K562 (cell line): ENCODE measurements around the gene LAMTOR1. TPM values are rescaled to one million over a fixed set of nuclear protein-coding genes. Genes with fewer than 3 reads are reported as not detected.

ENCODE experiments used
- ATAC-seq: fragments of 200-7000 bp; cut with Tn5 transposase; 3 replicates; pipeline ENCODE4 v1.9.1; 2020; ENCODE audit warnings: moderate library complexity
- BruUV-seq: library from RNA; stranded (reverse); fragments of 400-500 nt; replicated peaks from 2 replicates; lab custom pipeline; 2021; lab: Mats Ljungman, UMichigan
- CTCF ChIA-PET: fragments of 300-600 bp; formaldehyde crosslinking; extraction: SDS; loops from one replicate; lab custom pipeline; 2021; ENCODE audit warnings: low intra/inter-chr PET ratio; lab: Yijun Ruan, JAX
- POLR2A ChIA-PET: fragments of 300-600, 350-650 bp; sonication (Branson Sonifier 250); formaldehyde crosslinking; extraction: SDS; loops from one replicate; lab custom pipeline; 2021; ENCODE audit warnings: antibody characterized with exemption, inconsistent platforms; lab: Yijun Ruan, JAX
- DNase-seq, 4 experiments: peaks; one replicate each; pipeline versions ENCODE4 v3.0.0 to v3.0.0-alpha.2; 2011 to 2018; ENCODE audit warnings: low spot score in 3 of 4, mixed read lengths in 3 of 4; ENCODE audit errors: extremely low read depth in 1 of 4
- FAIRE-seq: peaks from 2 replicates; lab custom pipeline; 2011; peaks lifted over from hg19 to GRCh38; lab: Jason Lieb, UNC
- H2AFZ ChIP-seq: 2 replicates; pipeline ENCODE4 v1.6.0; 2011; ENCODE audit warnings: low read depth, low read length, control low read depth, inconsistent platforms
- H3K27ac ChIP-seq: fragments of 200-600 bp; 3 replicates; pipeline ENCODE4 v1.8.0; 2011; ENCODE audit warnings: low read depth, mild to moderate bottlenecking, control low read depth, inconsistent platforms, low read length, moderate library complexity, mixed read lengths; ENCODE audit errors: extremely low read depth
- H3K27me3 ChIP-seq, 2 experiments: fragments of 300-600 bp in 1 of 2; 2 replicates in 1 of 2; 3 replicates in 1 of 2; pipeline versions ENCODE4 v1.6.0 to v1.8.0; 2011; ENCODE audit warnings: inconsistent platforms in 2 of 2, low read length in 2 of 2, mild to moderate bottlenecking in 1 of 2, mixed read lengths in 1 of 2, moderate library complexity in 1 of 2; ENCODE audit not compliant: control insufficient read depth in 2 of 2, insufficient read depth in 2 of 2
- H3K36me3 ChIP-seq: fragments of 300-600 bp; 3 replicates; pipeline ENCODE4 v1.8.0; 2011; ENCODE audit warnings: mild to moderate bottlenecking, low read length, inconsistent platforms; ENCODE audit not compliant: control insufficient read depth, insufficient read depth
- H3K4me1 ChIP-seq, 2 experiments: fragments of 200-600 bp in 1 of 2; replicated peaks in 1 of 2; 2 replicates in 1 of 2; 3 replicates in 1 of 2; pipeline versions ENCODE4 v1.5.1 to v1.8.0; 2011; ENCODE audit warnings: inconsistent platforms in 2 of 2, low read length in 2 of 2, mild to moderate bottlenecking in 1 of 2, mixed read lengths in 1 of 2, moderate library complexity in 1 of 2; ENCODE audit not compliant: control insufficient read depth in 2 of 2, insufficient read depth in 2 of 2
- H3K4me2 ChIP-seq: 2 replicates; pipeline ENCODE4 v1.6.1; 2011; ENCODE audit warnings: low read length, control low read depth, inconsistent platforms, mixed read lengths; ENCODE audit not compliant: insufficient read depth
- H3K4me3 ChIP-seq: fragments of 200-600 bp; sonication (generic), shearing (Covaris generic); 2 replicates; pipeline ENCODE4 v1.5.1; 2016; ENCODE audit warnings: control low read depth, inconsistent platforms
- H3K79me2 ChIP-seq: fragments of 200-600 bp; 3 replicates; pipeline ENCODE4 v1.8.0; 2011; ENCODE audit warnings: low read length, inconsistent platforms; ENCODE audit not compliant: control insufficient read depth, insufficient read depth
- H3K9ac ChIP-seq, 2 experiments: 2 replicates each; pipeline versions ENCODE4 v1.6.0 to v1.6.1; 2011; ENCODE audit warnings: low read depth in 2 of 2, low read length in 2 of 2, control low read depth in 1 of 2, inconsistent platforms in 1 of 2, mild to moderate bottlenecking in 1 of 2, mixed read lengths in 1 of 2; ENCODE audit not compliant: insufficient read depth in 1 of 2
- H3K9me1 ChIP-seq: one replicate; pipeline ENCODE4 v1.6.0; 2011; ENCODE audit warnings: inconsistent platforms, mild to moderate bottlenecking, low read length, moderate library complexity; ENCODE audit not compliant: control insufficient read depth, insufficient read depth
- H3K9me3 ChIP-seq: replicated peaks from 2 replicates; pipeline ENCODE4 v1.5.1; 2011; ENCODE audit warnings: low read depth, low read length, inconsistent platforms; ENCODE audit not compliant: control insufficient read depth, insufficient read depth
- H4K20me1 ChIP-seq: replicated peaks from 2 replicates; pipeline ENCODE4 v1.6.1; 2011; ENCODE audit warnings: low read length, inconsistent platforms, mixed read lengths; ENCODE audit not compliant: control insufficient read depth, insufficient read depth
- KAT7 ChIP-seq: sonication (generic); formaldehyde crosslinking; IDR thresholded peaks from 2 replicates; pipeline ENCODE4 v1.8.0; 2022; ENCODE audit warnings: missing genetic modification reagents, mild to moderate bottlenecking, borderline replicate concordance
- NCOA4 ChIP-seq: fragments of 450-650 bp; IDR thresholded peaks from 2 replicates; pipeline ENCODE4 v1.6.1; 2018; ENCODE audit warnings: mild to moderate bottlenecking; ENCODE audit not compliant: partially characterized antibody
- PRDM10 ChIP-seq: fragments of 450-650 bp; IDR thresholded peaks from 2 replicates; pipeline ENCODE4 v1.6.1; 2018; ENCODE audit not compliant: partially characterized antibody
- SRF ChIP-seq, 2 experiments: fragments of 250-450, 450-650 bp in 1 of 2; sonication (Bioruptor Pico) in 1 of 2; sonication (generic) in 1 of 2; formaldehyde crosslinking; IDR thresholded peaks; 2 replicates each; pipeline versions ENCODE4 v1.5.0 to v1.5.1; 2020 to 2022; ENCODE audit warnings: mild to moderate bottlenecking in 1 of 2, missing genetic modification reagents in 1 of 2
- STAT6 ChIP-seq: sonication (generic); formaldehyde crosslinking; IDR thresholded peaks from 2 replicates; pipeline ENCODE4 v1.8.1; 2023; ENCODE audit warnings: mild to moderate bottlenecking, missing genetic modification reagents
- XRCC5 ChIP-seq: fragments of 200-400 bp; formaldehyde crosslinking; IDR thresholded peaks from 2 replicates; pipeline ENCODE4 v1.6.1; 2017; ENCODE audit warnings: low read depth, mild to moderate bottlenecking, low read length
- ZEB2 ChIP-seq: fragments of 450-650 bp; IDR thresholded peaks from 2 replicates; pipeline ENCODE4 v1.6.1; 2016
- ZNF175 ChIP-seq: fragments of 200-800 bp; sonication (Bioruptor generic); IDR thresholded peaks from 2 replicates; pipeline ENCODE4 v1.6.1; 2016; ENCODE audit warnings: low read depth, mild to moderate bottlenecking, missing genetic modification characterization, missing compliant biosample characterization
- ZNF239 ChIP-seq: fragments of 250-450 bp; sonication (Bioruptor Pico); IDR thresholded peaks from 2 replicates; pipeline ENCODE4 v1.4.0; 2020; ENCODE audit warnings: mild to moderate bottlenecking
- ZNF41 ChIP-seq: fragments of 250-450 bp; sonication (Bioruptor Pico); conservative IDR thresholded peaks from 2 replicates; pipeline ENCODE4 v1.4.0; 2020; ENCODE audit warnings: mild to moderate bottlenecking
- ZNF780A ChIP-seq: fragments of 250-450 bp; sonication (Bioruptor Pico); IDR thresholded peaks from 2 replicates; pipeline ENCODE4 v1.5.0; 2021; ENCODE audit warnings: mild to moderate bottlenecking
- WGBS: fragments of 100-300 bp; shearing (Covaris generic); methylation state at CpG from one replicate; pipeline ENCODE4 v1.1.6; 2016; ENCODE audit warnings: low coverage, mixed read lengths; ENCODE audit not compliant: insufficient coverage; ENCODE audit errors: missing lambda C conversion rate; 5-methylcytosine and 5-hydroxymethylcytosine counted together
- in situ Hi-C: fragments of 300-500 bp; cut with MboI; formaldehyde crosslinking; loops from 4 replicates; pipeline ENCODE4 v1.15.0; 2018; ENCODE audit warnings: inconsistent platforms, mixed read lengths
- intact Hi-C: fragments of 100-400 bp; cut with micrococcal nuclease; formaldehyde crosslinking; loops from 2 replicates; pipeline ENCODE4 v1.14.2; 2022
- polyA plus RNA-seq, 8 experiments: library from polyadenylated mRNA; depleted of rRNA in 4 of 8; stranded (reverse) in 5 of 8; unstranded in 3 of 8; fragments of >200 nt; fragmentation: Nextera tagmentation in 2 of 8; fragmentation: Illumina TruSeq in 1 of 8; extraction: Ambion mirVana in 2 of 8; extraction: Trizol in 1 of 8; gene quantifications; 2 replicates each; pipeline versions ENCODE4 v1.2.1 to v1.2.3, GENCODE V29; 2011 to 2014; ENCODE audit warnings: inconsistent platforms in 1 of 8, missing spikeins in 1 of 8
- total RNA-seq, 7 experiments: library from RNA; depleted of rRNA in 6 of 7; stranded (reverse); fragments of >200 nt in 6 of 7; fragmentation: Illumina TruSeq in 2 of 7; extraction: Trizol in 2 of 7; gene quantifications; 2 replicates each; pipeline versions ENCODE4 v1.2.1 to v1.2.3, GENCODE V29; 2011 to 2021; ENCODE audit warnings: low replicate concordance in 1 of 7

LAMTOR1 gene
- total and polyA plus RNA-seq, 9 of the 15 experiments (the other 6 are each of a cell fraction or from before 2014, with no cell fraction given): 62.6 to 104 (median 85.3) TPM

DNA sequence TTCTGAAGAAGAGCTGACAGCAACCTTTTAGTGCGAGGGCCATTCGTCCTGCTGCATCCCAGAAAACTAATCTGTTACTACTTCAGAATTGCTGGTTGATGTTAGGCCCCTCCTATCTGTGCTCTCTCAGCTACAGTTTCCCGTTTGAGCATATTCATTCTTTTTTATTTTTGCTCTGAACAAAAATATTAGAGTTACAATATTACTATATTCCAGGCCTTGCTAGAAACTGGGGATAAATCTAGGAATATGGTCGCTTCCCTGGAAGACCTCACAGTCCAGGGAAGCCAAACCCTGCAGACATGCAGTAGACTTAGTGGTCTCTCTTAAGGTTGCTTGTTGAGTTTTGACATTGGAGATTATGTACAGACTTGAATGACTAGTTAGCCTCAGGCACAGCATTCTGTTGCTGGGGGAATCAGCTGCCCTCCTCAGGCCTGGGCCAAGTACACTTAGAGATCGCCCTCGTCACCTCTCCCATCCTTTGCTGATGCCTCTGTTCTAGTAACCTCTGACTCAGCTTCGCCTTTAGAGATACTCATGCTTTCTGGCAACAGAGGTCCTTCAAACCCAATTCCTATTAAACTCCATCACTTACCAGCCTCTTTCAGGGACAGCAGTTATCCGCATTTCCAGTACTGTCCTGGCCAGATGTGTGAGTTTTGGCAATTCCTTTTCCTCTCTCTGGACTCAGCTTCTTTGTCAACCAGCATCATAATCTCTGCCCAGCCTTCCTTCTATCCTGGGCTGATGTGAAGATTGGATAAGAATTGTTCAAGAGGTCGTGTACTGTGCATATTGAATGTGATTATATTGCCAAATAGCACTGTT is 10.1 kb upstream of the LAMTOR1 start (continued):
- 0 out of 2 replicates have a peak, but pooled peaks have one; percentile 20 for TF ChIP-seq ZNF175 (CRISPR knock-in tag)

DNA sequence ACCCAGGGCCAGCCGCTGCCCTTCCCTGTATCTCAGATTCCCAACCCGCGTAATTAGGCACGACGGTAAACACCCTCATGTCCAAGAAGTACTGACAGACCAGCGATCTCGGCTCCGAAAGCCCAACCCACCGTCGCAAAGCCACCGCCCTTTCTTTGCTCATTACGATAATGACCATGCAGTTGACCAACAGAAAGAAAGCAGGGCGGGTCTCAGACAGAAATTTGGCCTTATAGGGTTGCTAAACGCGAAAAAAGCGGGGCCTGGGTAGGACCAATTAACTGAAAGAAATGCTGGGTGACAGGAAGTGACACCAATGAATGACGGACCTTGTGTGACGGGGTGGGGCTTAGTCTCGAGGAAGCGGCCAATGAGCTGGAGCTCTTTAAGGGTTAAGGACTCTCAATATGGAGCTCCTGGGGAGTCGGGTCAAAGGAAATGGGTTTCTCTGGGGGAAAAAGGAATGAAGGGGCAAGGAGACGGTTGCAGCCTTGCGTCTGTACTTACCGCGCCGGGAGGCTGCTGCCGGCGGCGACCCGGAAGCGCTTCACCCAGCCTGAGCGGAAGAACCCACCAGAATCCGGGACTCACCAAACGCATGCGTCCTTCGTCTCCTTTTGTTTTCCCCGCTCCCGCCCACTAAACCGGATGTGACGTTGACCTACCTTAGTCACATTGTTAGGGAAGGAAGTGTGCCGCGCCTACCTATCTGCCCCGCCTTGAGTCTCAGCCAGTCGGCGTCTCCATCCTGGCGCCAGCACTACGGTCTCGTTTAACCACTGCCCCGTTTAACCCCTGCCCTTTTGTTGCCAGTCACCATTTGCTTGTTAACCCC is 9.3 kb upstream of the LAMTOR1 start, which contains the start of gene ANAPC15:
Gene ANAPC15 (minus strand): TSS at position 553 of the 835 bp plus-strand sequence. CDS start 1,419 bp downstream, outside the sequence.
- ChIA-PET CTCF (no interaction called here), POLR2A (interaction anchor here (0.5 to 2.5 kb wide), 17 partner anchors 8 to 326 kb away, joined by 3 to 14 read pairs (median 4); partner anchors contain the start of genes RNF121 and XNDC1N)
- Histone ChIP-seq H3K4me1 (peaks cover 6 to 28% of the 10 kb centered on the region in 2 experiments), H4K20me1 (no peaks in the 10 kb centered on the region), H3K4me3 (peak within 1 kb of the TSS; percentile 53), H2AFZ (peak within 1 kb of the TSS; percentile 94), H3K4me2 (peak within 1 kb of the TSS; percentile 96), H3K9ac (peak within 1 kb of the TSS; percentile 93 to 95), H3K27me3 (no peaks in the 10 kb centered on the region), H3K27ac (peak within 1 kb of the TSS; percentile 97), H3K9me1 (no peaks in the 10 kb centered on the region), H3K9me3 (no peaks in the 10 kb centered on the region), H3K79me2 (peaks cover 3% of the 10 kb centered on the region; the same call in 1 of the 3 replicates), H3K36me3 (peaks cover 17% of the 10 kb centered on the region; the same call in 2 of the 3 replicates)
- no TSS peak for BruUV-seq
- under 1% methylated on average over 49 of the region's 49 CpGs for WGBS
- intact Hi-C loops: loop anchor here (1.0 kb wide), 1 partner anchor 32 kb away; the partner anchor contains the start of genes LRRC51 and NUMA1
- ATAC-seq: peak; percentile 96
- peak; percentile 100 for FAIRE-seq
- in situ Hi-C loops: no loop called here
- DNase-seq: peak; percentile 86 to 99 (median 91)
- TF ChIP-seq XRCC5: peak; percentile 73
- no peak for TF ChIP-seq ZNF780A
- no peak; the same call in 1 of the 2 replicates for TF ChIP-seq STAT6 (CRISPR knock-in tag)
- no peak for TF ChIP-seq ZNF239 (CRISPR knock-in tag)
- TF ChIP-seq PRDM10: peak; percentile 40
- TF ChIP-seq KAT7 (CRISPR knock-in tag): no peak
- 0 out of 2 replicates have a peak, but pooled peaks have one; percentile 36 for TF ChIP-seq ZNF41 (CRISPR knock-in tag)
- TF ChIP-seq ZEB2: peak; percentile 82
- no peak for TF ChIP-seq NCOA4
- peak; percentile 73 to 98; a peak in 3 of 4 replicates for TF ChIP-seq SRF (CRISPR knock-in tag; IDR thresholded peaks at IDR 0.05)
